Non-pigmented ciliary epithelial cell (primary cell): ENCODE data around the gene COP1.
A peak's percentile ranks its signal among the peaks of the same experiment; 100 is the strongest.
"Not testable (repeated sequence)": the region's sequence is repeated elsewhere in the genome, so short reads cannot be mapped to it uniquely, and the experiment has no call there.

Experiments used
- DNase-seq: peaks from one replicate; pipeline ENCODE4 v3.0.0-alpha.2; 2010; ENCODE audit warnings: low read depth

The COP1 gene

GRCh38 chr1:176033881-176034280 lies 173.2 kb downstream of the COP1 start:
- no peak for DNase-seq

- peak; percentile 10 for DNase-seq
Observed at GRCh38 chr1:176033474-176033873, 173.6 kb downstream of the COP1 start.

DNA sequence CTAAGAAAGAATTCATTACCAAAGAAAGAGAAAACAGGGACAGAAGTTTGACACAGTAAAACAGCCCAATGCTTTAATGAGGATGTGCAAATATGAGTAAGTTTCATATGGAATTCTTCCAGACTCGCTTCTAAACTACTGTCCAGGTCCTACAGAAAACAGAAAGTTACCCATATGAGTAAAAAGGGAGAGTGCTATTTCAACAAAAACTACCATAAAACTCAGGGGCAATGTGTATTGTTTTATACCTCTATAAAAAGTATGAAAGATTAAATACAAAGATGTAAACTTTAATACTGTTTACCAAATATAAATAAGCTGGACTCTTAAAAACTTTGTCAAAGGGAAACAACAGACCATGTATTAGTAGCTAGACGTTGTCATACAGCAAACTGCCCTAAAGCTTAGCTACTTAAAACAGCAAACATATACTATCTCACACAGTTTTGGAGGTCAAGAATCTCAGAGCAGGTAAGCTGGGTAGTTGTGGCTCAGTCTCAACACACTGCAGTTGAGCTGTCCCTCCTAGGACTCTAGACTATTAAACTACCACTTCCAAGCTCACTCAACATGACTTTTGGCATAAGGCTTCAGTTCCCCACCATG lies 174.9 kb downstream of the COP1 start:
- no peak for DNase-seq

- DNase-seq: no peak
Observed at GRCh38 chr1:176029609-176030008, 177.5 kb downstream of the COP1 start.

DNA sequence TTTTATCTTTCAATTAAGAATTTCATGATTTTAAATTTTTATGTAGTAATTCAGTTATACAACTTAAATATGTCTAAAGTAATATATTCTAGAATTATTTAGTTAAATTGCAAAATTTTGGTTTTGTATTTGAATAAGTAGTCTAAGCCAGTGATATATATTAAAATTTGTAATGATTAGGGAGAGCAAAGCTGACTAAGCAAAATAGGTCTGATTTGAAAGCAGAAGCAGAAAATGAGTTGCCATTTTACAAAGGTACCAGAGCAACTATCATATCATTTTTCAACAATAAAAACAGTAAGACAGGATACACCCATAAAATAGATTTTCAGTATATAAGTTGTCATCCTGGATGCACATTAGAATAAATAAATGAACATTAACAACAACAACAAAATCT lies 177.9 kb downstream of the COP1 start:
- no peak for DNase-seq

DNA sequence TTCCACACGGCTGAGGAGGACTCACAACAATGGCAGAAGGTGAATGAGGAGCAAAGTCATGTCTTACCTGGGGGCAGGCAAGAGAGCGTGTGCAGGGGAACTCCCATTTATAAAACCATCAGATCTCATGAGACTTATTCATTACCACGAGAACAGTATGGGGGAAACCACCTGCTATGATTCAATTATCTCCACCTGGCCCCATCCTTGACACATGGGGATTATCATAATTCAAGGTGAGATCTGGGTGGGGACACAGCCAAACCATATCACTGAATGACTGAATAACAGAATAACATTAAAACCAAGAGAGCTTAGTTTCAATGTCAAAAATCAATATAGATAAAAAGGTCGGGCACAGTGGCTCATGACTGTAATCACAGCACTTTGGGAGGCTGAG lies 179.2 kb downstream of the COP1 start:
- not testable (repeated sequence) for DNase-seq

DNA sequence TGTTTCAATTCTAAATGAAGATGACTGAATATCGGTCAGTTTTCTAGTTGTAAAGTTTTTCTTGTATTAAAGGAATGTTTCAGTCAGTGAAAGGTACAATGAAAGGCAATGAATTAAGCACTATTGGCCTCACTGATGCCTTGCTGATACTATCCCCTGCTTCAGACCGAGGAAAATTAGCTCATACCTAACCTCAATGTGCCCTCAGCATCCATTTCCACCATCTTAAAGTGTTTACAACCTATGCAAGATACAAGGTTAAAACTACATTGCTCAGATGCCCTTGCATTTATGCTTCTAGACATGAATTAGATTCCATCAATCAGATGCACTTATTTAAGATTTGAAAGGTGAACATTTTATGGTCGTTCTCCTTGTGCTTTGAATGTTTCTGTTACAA lies 184.5 kb downstream of the COP1 start:
- DNase-seq: no peak

- no peak for DNase-seq
Observed at GRCh38 chr1:176017722-176018121, 189.4 kb downstream of the COP1 start.

DNA sequence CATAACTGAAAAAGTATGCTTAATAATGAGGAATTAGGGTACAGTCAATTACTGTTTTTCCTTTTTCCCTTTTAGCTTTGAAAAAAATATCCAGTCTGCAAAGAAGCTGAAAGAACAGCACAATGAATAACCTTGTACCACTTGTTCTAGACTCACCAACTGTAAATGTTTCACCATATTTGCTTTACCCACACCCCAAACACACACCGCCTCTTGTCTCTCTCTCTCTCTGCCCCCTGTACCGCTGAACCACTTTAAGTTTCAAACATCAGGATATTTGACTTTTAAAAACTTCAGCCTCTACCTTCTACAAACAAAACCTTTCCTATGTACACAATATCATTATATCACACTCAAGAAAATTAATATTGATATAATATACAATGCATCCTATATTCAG lies 197.1 kb downstream of the COP1 start:
- DNase-seq: no peak

- DNase-seq: not testable (repeated sequence)
Observed at GRCh38 chr1:176007756-176008389, 199.2 kb downstream of the COP1 start.

GRCh38 chr1:175994660-175995059 lies 212.4 kb downstream of the COP1 start:
- DNase-seq: not testable (repeated sequence)

GRCh38 chr1:175992825-175993224 lies 214.3 kb downstream of the COP1 start:
- not testable (repeated sequence) for DNase-seq

DNA sequence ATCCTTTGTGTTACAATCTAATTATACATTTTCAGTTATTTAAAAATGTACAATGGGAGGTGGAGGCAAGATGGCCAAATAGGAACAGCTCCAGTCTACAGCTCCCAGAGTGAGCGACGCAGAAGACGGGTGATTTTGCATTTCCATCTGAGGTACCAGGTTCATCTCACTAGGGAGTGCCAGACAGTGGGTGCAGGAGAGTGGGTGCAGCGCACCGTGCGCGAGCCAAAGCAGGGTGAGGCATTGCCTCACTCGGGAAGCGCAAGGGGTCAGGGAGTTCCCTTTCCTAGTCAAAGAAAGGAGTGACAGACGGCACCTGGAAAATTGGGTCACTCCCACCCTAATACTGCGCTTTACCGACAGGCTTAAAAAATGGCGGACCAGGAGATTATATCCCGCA lies 214.9 kb downstream of the COP1 start:
- not testable (repeated sequence) for DNase-seq

DNA sequence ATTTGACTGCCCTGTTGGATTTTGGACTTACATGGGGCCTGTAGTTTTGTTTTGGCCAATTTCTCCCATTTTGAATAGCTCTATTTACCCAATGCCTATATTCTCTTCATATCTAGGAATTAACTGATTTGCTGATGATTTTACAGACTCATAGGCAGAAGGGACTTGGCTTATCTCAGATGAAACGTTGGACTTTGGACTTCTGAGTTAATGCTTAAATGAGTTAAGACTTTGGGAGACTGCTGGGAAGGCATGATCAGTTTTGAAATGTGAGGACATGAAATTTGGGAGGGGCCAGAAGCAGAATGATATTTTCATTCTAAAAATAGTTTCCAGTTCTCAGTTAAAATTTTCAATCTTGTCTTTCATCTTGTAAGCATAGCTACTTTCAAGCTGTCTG lies 222.3 kb downstream of the COP1 start:
- no peak for DNase-seq

- no peak for DNase-seq
Observed at GRCh38 chr1:175984057-175984812, 222.9 kb downstream of the COP1 start.

- DNase-seq: not testable (repeated sequence)
Observed at GRCh38 chr1:175983363-175983762, 223.7 kb downstream of the COP1 start.

GRCh38 chr1:175981128-175981527 lies 226.0 kb downstream of the COP1 start:
- no peak for DNase-seq

DNA sequence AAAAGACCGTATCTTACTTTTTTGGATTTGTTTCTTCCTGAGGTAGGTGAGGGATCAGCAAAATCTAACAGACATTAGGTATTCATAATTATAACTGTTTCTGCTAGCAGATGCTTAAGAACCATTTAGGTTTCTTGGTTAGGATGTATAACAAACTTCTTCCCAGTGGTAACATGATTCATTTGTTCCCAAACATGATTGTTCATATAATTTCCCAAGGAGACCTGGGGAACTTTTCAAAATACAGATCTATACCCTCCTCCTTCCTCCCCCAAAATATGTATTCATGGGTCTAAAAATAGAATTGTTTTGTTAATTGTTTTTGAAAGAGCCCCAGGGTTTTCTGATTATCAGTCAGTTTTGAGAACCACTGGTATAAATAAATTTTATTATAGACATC lies 228.2 kb downstream of the COP1 start:
- DNase-seq: no peak

- no peak for DNase-seq
Observed at GRCh38 chr1:175978476-175978875, 228.6 kb downstream of the COP1 start.

- no peak for DNase-seq
Observed at GRCh38 chr1:175976865-175977642, 230.0 kb downstream of the COP1 start.

DNA sequence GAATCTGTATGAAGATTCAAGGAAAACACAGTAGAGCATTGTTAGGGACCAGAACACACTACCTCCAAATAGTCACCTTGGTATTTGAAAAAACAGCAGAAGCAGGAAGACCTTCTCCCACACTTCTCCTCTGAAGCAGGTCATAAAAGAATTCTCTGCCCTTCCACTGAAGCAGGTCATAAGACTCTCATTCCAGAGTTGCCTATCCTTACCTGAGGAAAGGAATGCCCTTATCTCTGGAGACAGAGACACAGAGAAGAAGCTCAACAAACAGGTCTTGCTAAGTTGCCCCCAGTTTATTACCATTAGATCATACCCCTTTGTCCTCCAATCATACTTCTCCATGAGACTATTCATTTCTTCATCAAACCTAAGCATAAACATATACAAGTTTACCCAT lies 237.9 kb downstream of the COP1 start:
- no peak for DNase-seq

- DNase-seq: peak; percentile 30
Observed at GRCh38 chr1:175968486-175969172, 238.5 kb downstream of the COP1 start.
